Peyer's patch (tissue), 4 donors: Measurements from ENCODE around the gene ZFPM1.

ENCODE experiments used
- CTCF ChIP-seq, 6 experiments: fragments of 450-650 bp in 4 of 6; fragments of 200-600 bp in 2 of 6; sonication (generic) in 1 of 6; IDR thresholded peaks; one replicate each; pipeline ENCODE4 v1.5.1; 2017 to 2019; ENCODE audit warnings: antibody characterized with exemption in 6 of 6, mild to moderate bottlenecking in 3 of 6, moderate library complexity in 1 of 6
- POLR2A ChIP-seq, 2 donors: fragments of 450-650 bp; IDR thresholded peaks; one replicate each; pipeline ENCODE4 v1.5.1; 2017; ENCODE audit warnings: antibody characterized with exemption in 2 of 2, mild to moderate bottlenecking in 2 of 2, moderate library complexity in 2 of 2

GRCh38 chr16:88471575-88471974, 18.5 kb downstream of the ZFPM1 start:
- TF ChIP-seq CTCF (IDR thresholded peaks at IDR 0.05), result no peak
- TF ChIP-seq POLR2A (IDR thresholded peaks at IDR 0.05), result no peak
